Loucy (cell line): Measurements from ENCODE around the gene THOC6.

Experiments used
- CTCF ChIP-seq: fragments of 200-600 bp; sonication (generic); conservative IDR thresholded peaks from 2 replicates; pipeline ENCODE4 v1.5.1; 2014; ENCODE audit warnings: mild to moderate bottlenecking, antibody characterized with exemption, low read length
- EZH2phosphoT487 ChIP-seq: fragments of 200-600 bp; IDR thresholded peaks from 2 replicates; pipeline ENCODE4 v1.6.1; 2018; ENCODE audit warnings: antibody characterized with exemption, mild to moderate bottlenecking, moderate library complexity, borderline replicate concordance

DNA sequence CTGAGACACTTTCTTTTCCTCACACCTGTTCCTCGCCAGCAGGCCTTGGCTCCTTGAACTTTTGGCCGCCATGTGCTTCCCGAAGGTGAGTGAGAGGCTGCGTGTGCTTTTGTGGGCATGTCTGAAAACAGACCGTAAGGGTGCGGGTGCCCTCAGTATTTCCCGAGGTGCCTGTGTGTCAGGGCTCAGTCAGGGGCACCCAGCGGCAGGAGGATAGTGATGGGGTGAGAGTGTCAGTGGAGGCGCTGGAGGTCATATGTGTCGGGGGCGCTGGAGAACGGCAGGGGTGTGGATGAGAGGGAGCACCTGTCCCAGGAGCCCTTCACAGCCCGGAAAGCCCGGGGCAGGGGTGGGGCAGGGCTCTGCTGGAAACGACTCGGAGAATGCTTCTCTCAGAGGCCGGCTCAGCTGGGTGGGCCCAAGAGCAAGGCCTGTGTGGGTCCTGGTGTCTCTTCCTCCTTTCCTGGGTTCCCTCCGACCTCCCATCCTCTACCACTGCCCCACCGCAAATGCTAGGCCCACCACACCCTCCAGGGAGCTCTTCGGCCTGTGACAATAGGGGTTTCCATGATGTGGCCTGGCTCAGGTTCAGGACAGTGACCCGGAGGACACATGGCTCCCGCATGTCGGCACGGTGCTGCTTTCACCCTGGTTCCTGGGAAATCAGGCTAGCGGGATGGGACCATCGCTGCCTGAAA, 42.1 kb downstream of the THOC6 start:
- no peak for TF ChIP-seq CTCF
- no peak for TF ChIP-seq EZH2phosphoT487
